ENCODE data around the gene NAB2. TPM values are rescaled to one million over a fixed set of nuclear protein-coding genes. Genes with fewer than 3 reads are reported as not detected.

The NAB2 gene
- polyA plus RNA-seq (ENCODE audit: low read depth in 6 of 6) = 1 to 10 TPM in 5 of 6 donors, under 1 TPM in 1; 0.54 to 2.6 (median 1.6) TPM

GRCh38 chr12:57088354-57089270 lies at the start of gene NAB2:
TSS of gene NAB2 (plus strand) at chr12:57089114. CDS start at chr12:57089272, 158 bp downstream.
- H3K36me3 Mint-ChIP-seq = no peaks in the 10 kb centered on the region
- peak within 1 kb of the TSS; percentile 88 to 98 (median 96) for H3K4me3 Mint-ChIP-seq
- peak within 1 kb of the TSS; percentile 97 to 100 (median 98) for H3K27ac Mint-ChIP-seq
- H3K27me3 Mint-ChIP-seq = no peaks in the 10 kb centered on the region
- DNase-seq (peak; percentile 94), ATAC-seq (ENCODE audit: low read depth in 2 of 2) (peak; percentile 69)
- no peaks in the 10 kb centered on the region for H3K9me3 Mint-ChIP-seq
- H3K4me1 Mint-ChIP-seq = peaks cover 56 to 68% (median 59%) of the 10 kb centered on the region in 3 donors

- ATAC-seq (ENCODE audit: low read depth in 2 of 2) (no peak), DNase-seq (no peak)
- Mint-ChIP-seq H3K4me1 (peaks cover 0 to 5% (median 3%) of the 10 kb centered on the region in 3 donors), H3K36me3 (no peaks in the 10 kb centered on the region), H3K9me3 (no peaks in the 10 kb centered on the region), H3K4me3 (no peak overlapping the region), H3K27ac (no peak overlapping the region), H3K27me3 (peaks cover 7 to 10% (median 8%) of the 10 kb centered on the region in 3 donors)
Observed at GRCh38 chr12:57040211-57040610, 48.7 kb upstream of the NAB2 start.

- no peak overlapping the region for H3K27ac Mint-ChIP-seq
- no peak for DNase-seq
- no peak overlapping the region for H3K4me3 Mint-ChIP-seq
- peaks cover 3 to 9% (median 9%) of the 10 kb centered on the region in 3 donors for H3K4me1 Mint-ChIP-seq
- no peaks in the 10 kb centered on the region for H3K36me3 Mint-ChIP-seq
- no peaks in the 10 kb centered on the region for H3K9me3 Mint-ChIP-seq
- H3K27me3 Mint-ChIP-seq = peaks cover 7 to 13% (median 8%) of the 10 kb centered on the region in 3 donors
- no peak for ATAC-seq (ENCODE audit: low read depth in 2 of 2)
Observed at GRCh38 chr12:57040750-57041149, 48.2 kb upstream of the NAB2 start.

GRCh38 chr12:57042695-57043094 lies 46.2 kb upstream of the NAB2 start:
- Mint-ChIP-seq H3K36me3 (no peaks in the 10 kb centered on the region), H3K27me3 (peaks cover 7 to 13% (median 8%) of the 10 kb centered on the region in 3 donors), H3K4me1 (peaks cover 23 to 29% (median 28%) of the 10 kb centered on the region in 3 donors), H3K27ac (no peak overlapping the region), H3K4me3 (no peak overlapping the region), H3K9me3 (no peaks in the 10 kb centered on the region)
- DNase-seq (no peak), ATAC-seq (ENCODE audit: low read depth in 2 of 2) (no peak)

GRCh38 chr12:57044468-57044867 lies 44.4 kb upstream of the NAB2 start:
- peaks cover 29 to 32% (median 30%) of the 10 kb centered on the region in 3 donors for H3K4me1 Mint-ChIP-seq
- no peak overlapping the region for H3K4me3 Mint-ChIP-seq
- no peak for DNase-seq
- no peaks in the 10 kb centered on the region for H3K9me3 Mint-ChIP-seq
- ATAC-seq (ENCODE audit: low read depth in 2 of 2) = no peak
- H3K36me3 Mint-ChIP-seq = no peaks in the 10 kb centered on the region
- peaks cover 7 to 16% (median 8%) of the 10 kb centered on the region in 3 donors for H3K27me3 Mint-ChIP-seq
- no peak overlapping the region for H3K27ac Mint-ChIP-seq

- no peak overlapping the region for H3K4me3 Mint-ChIP-seq
- ATAC-seq (ENCODE audit: low read depth in 2 of 2) (no peak), DNase-seq (no peak)
- H3K9me3 Mint-ChIP-seq = no peaks in the 10 kb centered on the region
- no peaks in the 10 kb centered on the region for H3K36me3 Mint-ChIP-seq
- no peak overlapping the region for H3K27ac Mint-ChIP-seq
- H3K27me3 Mint-ChIP-seq = peaks cover 7 to 17% (median 8%) of the 10 kb centered on the region in 3 donors
- peaks cover 29 to 32% (median 30%) of the 10 kb centered on the region in 3 donors for H3K4me1 Mint-ChIP-seq
Observed at GRCh38 chr12:57044889-57045288, 44.0 kb upstream of the NAB2 start.

- H3K4me3 Mint-ChIP-seq = peak overlapping the region in 2 of 8 donors; percentile 9 to 63
- peak overlapping the region in 4 of 6 donors; percentile 11 to 90 (median 44) for H3K27ac Mint-ChIP-seq
- H3K4me1 Mint-ChIP-seq = peaks cover 29 to 32% (median 30%) of the 10 kb centered on the region in 3 donors
- no peaks in the 10 kb centered on the region for H3K9me3 Mint-ChIP-seq
- no peaks in the 10 kb centered on the region for H3K36me3 Mint-ChIP-seq
- ATAC-seq (ENCODE audit: low read depth in 2 of 2) (no peak), DNase-seq (no peak)
- peaks cover 5 to 17% (median 7%) of the 10 kb centered on the region in 3 donors for H3K27me3 Mint-ChIP-seq
Observed at GRCh38 chr12:57046086-57046791, 42.7 kb upstream of the NAB2 start.

GRCh38 chr12:57046947-57047890 lies 41.7 kb upstream of the NAB2 start:
- Mint-ChIP-seq H3K36me3 (no peaks in the 10 kb centered on the region), H3K27ac (peak overlapping the region; percentile 3 to 90 (median 69)), H3K4me1 (peaks cover 29 to 32% (median 30%) of the 10 kb centered on the region in 3 donors), H3K4me3 (peak overlapping the region in 7 of 8 donors; percentile 30 to 85 (median 64)), H3K27me3 (peaks cover 5 to 17% (median 7%) of the 10 kb centered on the region in 3 donors), H3K9me3 (no peaks in the 10 kb centered on the region)
- ATAC-seq (ENCODE audit: low read depth in 2 of 2) = peak; percentile 71 to 75
- DNase-seq = no peak

GRCh38 chr12:57047981-57048380 lies 40.9 kb upstream of the NAB2 start:
- Mint-ChIP-seq H3K36me3 (no peaks in the 10 kb centered on the region), H3K9me3 (no peaks in the 10 kb centered on the region), H3K4me3 (peak overlapping the region in 3 of 8 donors; percentile 25 to 59 (median 30)), H3K27me3 (peaks cover 5 to 17% (median 6%) of the 10 kb centered on the region in 3 donors), H3K4me1 (peaks cover 29 to 32% (median 30%) of the 10 kb centered on the region in 3 donors), H3K27ac (peak overlapping the region in 2 of 6 donors; percentile 17 to 78)
- no peak for DNase-seq
- no peak for ATAC-seq (ENCODE audit: low read depth in 2 of 2)

GRCh38 chr12:57048423-57049118 lies 40.3 kb upstream of the NAB2 start:
- H3K27ac Mint-ChIP-seq = no peak overlapping the region

GRCh38 chr12:57049119-57049446 lies 39.8 kb upstream of the NAB2 start:
- DNase-seq (no peak), ATAC-seq (ENCODE audit: low read depth in 2 of 2) (no peak)
- Mint-ChIP-seq H3K9me3 (no peaks in the 10 kb centered on the region), H3K4me3 (no peak overlapping the region), H3K36me3 (no peaks in the 10 kb centered on the region), H3K4me1 (peaks cover 29 to 32% (median 30%) of the 10 kb centered on the region in 3 donors), H3K27me3 (peaks cover 0 to 10% (median 0%) of the 10 kb centered on the region in 3 donors), H3K27ac (no peak overlapping the region)

More at GRCh38 chr12:57048423-57049118, 40.3 kb upstream of the NAB2 start:
- H3K27me3 Mint-ChIP-seq = peaks cover under 1 to 14% (median under 1%) of the 10 kb centered on the region in 3 donors
- no peaks in the 10 kb centered on the region for H3K36me3 Mint-ChIP-seq
- H3K4me1 Mint-ChIP-seq = peaks cover 29 to 32% (median 30%) of the 10 kb centered on the region in 3 donors
- H3K9me3 Mint-ChIP-seq = no peaks in the 10 kb centered on the region
- peak overlapping the region in 1 of 8 donors; percentile 7 for H3K4me3 Mint-ChIP-seq
- ATAC-seq (ENCODE audit: low read depth in 2 of 2) (no peak), DNase-seq (no peak)

GRCh38 chr12:57049890-57050289 lies 39.0 kb upstream of the NAB2 start, which contains the start of gene MYO1A:
TSS of gene MYO1A (minus strand) at chr12:57050129. CDS start at chr12:57048323, 1,806 bp downstream.
- Mint-ChIP-seq H3K4me3 (peak within 1 kb of the TSS in 1 of 8 donors; percentile 42), H3K9me3 (no peaks in the 10 kb centered on the region), H3K27me3 (peaks cover 0 to 10% (median 0%) of the 10 kb centered on the region in 3 donors), H3K27ac (peak within 1 kb of the TSS in 2 of 6 donors; percentile 12 to 19), H3K4me1 (peaks cover 28 to 32% (median 29%) of the 10 kb centered on the region in 3 donors), H3K36me3 (no peaks in the 10 kb centered on the region)
- ATAC-seq (ENCODE audit: low read depth in 2 of 2) (no peak), DNase-seq (no peak)
